GM12878 (cell line): ENCODE results near the gene ASAP2. TPM values are rescaled to one million over a fixed set of nuclear protein-coding genes. Genes with fewer than 3 reads are reported as not detected.

ENCODE experiments used
- ATAC-seq: fragments of 200-7000 bp; cut with Tn5 transposase; 3 replicates; pipeline ENCODE4 v1.9.1; 2020; ENCODE audit warnings: mild to moderate bottlenecking, moderate library complexity
- BruUV-seq: library from RNA; stranded (reverse); fragments of 400-500 nt; replicated peaks from 2 replicates; lab custom pipeline; 2021; lab: Mats Ljungman, UMichigan
- CTCF ChIA-PET: fragments of 300-600 bp; sonication (Branson Sonifier 250); formaldehyde crosslinking; extraction: SDS; loops from one replicate; lab custom pipeline; 2021; ENCODE audit warnings: inconsistent platforms; lab: Yijun Ruan, JAX
- POLR2A ChIA-PET: fragments of 350-600 bp; formaldehyde crosslinking; extraction: SDS; loops from one replicate; lab custom pipeline; 2021; ENCODE audit warnings: inconsistent platforms; lab: Charles Lee
- RAD21 ChIA-PET: fragments of 300-600 bp; sonication (Branson Sonifier 250); formaldehyde crosslinking; loops from one replicate; lab custom pipeline; 2023; ENCODE audit warnings: antibody characterized with exemption; ENCODE audit not compliant: unreplicated experiment; lab: Charles Lee
- SMC1A ChIA-PET: fragments of 300-600 bp; sonication (Branson Sonifier 250); formaldehyde crosslinking; loops from one replicate; lab custom pipeline; 2023; ENCODE audit not compliant: unreplicated experiment, uncharacterized antibody; lab: Charles Lee
- DNase-seq: peaks from one replicate; pipeline ENCODE4 v3.0.0-alpha.2; 2011; ENCODE audit warnings: low read depth, low spot score
- FAIRE-seq: peaks from 3 replicates; lab custom pipeline; 2011; peaks lifted over from hg19 to GRCh38; lab: Jason Lieb, UNC
- H2AFZ ChIP-seq: 2 replicates; pipeline ENCODE4 v1.6.0; 2011; ENCODE audit warnings: low read depth, low read length, control low read depth; ENCODE audit not compliant: control insufficient read depth
- H3K27ac ChIP-seq: 2 replicates; pipeline ENCODE4 v1.5.1; 2011; ENCODE audit warnings: control low read depth; ENCODE audit not compliant: control insufficient read depth, insufficient read depth
- H3K27me3 ChIP-seq, 2 experiments: replicated peaks in 1 of 2; 2 replicates each; pipeline versions ENCODE4 v1.6.0 to v1.6.1; 2011; ENCODE audit warnings: low read length in 1 of 2; ENCODE audit not compliant: control insufficient read depth in 2 of 2, insufficient read depth in 2 of 2
- H3K36me3 ChIP-seq, 2 experiments: 2 replicates each; pipeline ENCODE4 v1.5.1; 2011; ENCODE audit warnings: low read length in 1 of 2; ENCODE audit not compliant: control insufficient read depth in 2 of 2, insufficient read depth in 2 of 2
- H3K4me1 ChIP-seq: 2 replicates; pipeline ENCODE4 v1.6.1; 2011; ENCODE audit warnings: mild to moderate bottlenecking, low read length, moderate library complexity, mixed read lengths; ENCODE audit not compliant: control insufficient read depth, insufficient read depth
- H3K4me2 ChIP-seq: 2 replicates; pipeline ENCODE4 v1.6.0; 2011; ENCODE audit warnings: control low read depth; ENCODE audit not compliant: control insufficient read depth, insufficient read depth
- H3K4me3 ChIP-seq: fragments of 200-600 bp; sonication (generic); 2 replicates; pipeline ENCODE4 v1.5.1; 2016
- H3K79me2 ChIP-seq: 2 replicates; pipeline ENCODE4 v1.6.0; 2011; ENCODE audit warnings: low read length; ENCODE audit not compliant: control insufficient read depth, insufficient read depth
- H3K9ac ChIP-seq: 2 replicates; pipeline ENCODE4 v1.8.0; 2011; ENCODE audit warnings: low read length, control low read depth, mixed read lengths; ENCODE audit not compliant: control insufficient read depth, insufficient read depth
- H3K9me3 ChIP-seq: replicated peaks from 3 replicates; pipeline ENCODE4 v1.5.1; 2011; ENCODE audit warnings: mild to moderate bottlenecking, low read length; ENCODE audit not compliant: control insufficient read depth, insufficient read depth
- H4K20me1 ChIP-seq: 2 replicates; pipeline ENCODE4 v1.6.0; 2011; ENCODE audit not compliant: control insufficient read depth, insufficient read depth
- BRCA1 ChIP-seq: IDR thresholded peaks from 2 replicates; pipeline ENCODE4 v1.6.1; 2011; ENCODE audit warnings: low read depth, low read length, improper control_type of control experiment
- HDGF ChIP-seq: fragments of 450-650 bp; IDR thresholded peaks from 2 replicates; pipeline ENCODE4 v1.6.1; 2016; ENCODE audit warnings: antibody characterized with exemption
- LARP7 ChIP-seq: fragments of 450-650 bp; IDR thresholded peaks from 2 replicates; pipeline ENCODE4 v1.6.1; 2017; ENCODE audit warnings: mild to moderate bottlenecking
- NFYA ChIP-seq: IDR thresholded peaks from 2 replicates; pipeline ENCODE4 v1.6.1; 2011; ENCODE audit warnings: low read depth, mild to moderate bottlenecking, low read length, improper control_type of control experiment, borderline replicate concordance
- SMAD5 ChIP-seq: IDR thresholded peaks from 2 replicates; pipeline ENCODE4 v1.6.1; 2016; ENCODE audit warnings: antibody characterized with exemption, low read depth
- WGBS: methylation state at CpG from one replicate; pipeline ENCODE4 v1.1.6; 2016; ENCODE audit warnings: low lambda C conversion rate; ENCODE audit not compliant: insufficient replicate concordance, insufficient coverage; ENCODE audit errors: missing lambda C conversion rate; 5-methylcytosine and 5-hydroxymethylcytosine counted together
- in situ Hi-C: fragments of 300-500 bp; cut with MboI; formaldehyde crosslinking; loops from 9 replicates; pipeline ENCODE4 v1.14.3; 2018; ENCODE audit warnings: mixed read lengths
- intact Hi-C: fragments of 100-400 bp; cut with micrococcal nuclease; formaldehyde crosslinking; loops from one replicate; pipeline ENCODE4 v1.14.2; 2022; ENCODE audit not compliant: unreplicated experiment
- polyA plus RNA-seq, 11 experiments: library from polyadenylated mRNA; depleted of rRNA in 4 of 11; unstranded in 6 of 11; stranded (reverse) in 5 of 11; fragments of >200 nt; fragmentation: Nextera tagmentation in 4 of 11; fragmentation: Illumina TruSeq in 1 of 11; extraction: Ambion mirVana in 4 of 11; extraction: Trizol in 1 of 11; gene quantifications; 1 replicate in 1 of 11; 2 replicates in 10 of 11; pipeline versions ENCODE4 v1.2.1 to v1.2.3, GENCODE V29; 2011 to 2016; ENCODE audit warnings: inconsistent platforms in 2 of 11, missing spikeins in 2 of 11, low read depth in 1 of 11
- total RNA-seq, 4 experiments: library from RNA; depleted of rRNA in 3 of 4; stranded (reverse); fragments of >200 nt in 3 of 4; fragmentation: Illumina TruSeq in 1 of 4; extraction: Trizol in 1 of 4; gene quantifications; 2 replicates each; pipeline versions ENCODE4 v1.2.1 to v1.2.3, GENCODE V29; 2013 to 2021
- TF ChIP-seq, protein P1 (sequence below): fragments of 450-650 bp; IDR thresholded peaks from 2 replicates; pipeline ENCODE4 v1.6.1; 2017; ENCODE audit warnings: mild to moderate bottlenecking
- TF ChIP-seq, protein P2 (sequence below): IDR thresholded peaks from 2 replicates; pipeline ENCODE4 v1.6.1; 2012; ENCODE audit warnings: low read depth, low read length, improper control_type of control experiment

ASAP2 gene
- total and polyA plus RNA-seq, 10 of the 15 experiments (the other 5 are each of a cell fraction or from before 2014, with no cell fraction given): 0.05 to 0.27 (median 0.07) TPM; not detected in 4

DNA sequence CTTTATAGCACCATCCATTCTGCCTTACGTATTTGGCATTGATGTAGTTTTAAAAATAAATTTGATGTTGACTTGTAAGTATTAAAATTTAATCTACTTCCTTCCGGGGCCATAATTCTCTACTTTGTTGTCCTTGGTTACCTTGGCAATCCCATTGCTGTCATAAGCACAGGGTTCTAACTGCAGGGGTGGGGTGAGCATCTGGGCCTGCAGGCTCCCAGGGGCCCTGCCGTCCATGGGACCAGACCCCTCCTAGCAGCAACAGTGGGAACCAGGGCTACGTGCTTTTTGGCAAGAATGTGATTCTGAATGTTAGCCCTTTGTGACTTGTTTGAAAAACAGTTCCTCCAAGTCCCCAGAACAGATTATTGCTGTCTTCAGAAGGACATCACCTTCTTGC lies 4.9 kb downstream of the ASAP2 start:
- H2AFZ ChIP-seq: no peak overlapping the region
- no peak overlapping the region for H3K4me2 ChIP-seq
- BruUV-seq: no TSS peak
- in situ Hi-C loops (no loop called here), intact Hi-C loops (no loop called here)
- FAIRE-seq (no peak), DNase-seq (no peak), ATAC-seq (no peak)
- H3K4me3 ChIP-seq: no peak overlapping the region
- POLR2A ChIA-PET: no interaction called here
- no peaks in the 10 kb centered on the region for H3K36me3 ChIP-seq
- RAD21 ChIA-PET: no interaction called here
- no peaks in the 10 kb centered on the region for H4K20me1 ChIP-seq
- H3K27ac ChIP-seq: no peak overlapping the region
- no peak overlapping the region for H3K9ac ChIP-seq
- no peaks in the 10 kb centered on the region for H3K79me2 ChIP-seq
- CTCF ChIA-PET: no interaction called here
- SMC1A ChIA-PET: no interaction called here
- H3K4me1 ChIP-seq: no peaks in the 10 kb centered on the region
- H3K9me3 ChIP-seq: no peaks in the 10 kb centered on the region
- 27% methylated on average over 4 of the region's 4 CpGs for WGBS
- peaks cover 4 to 10% of the 10 kb centered on the region in 2 experiments; a peak in 3 of 4 replicates for H3K27me3 ChIP-seq
- no peak for TF ChIP-seq BRCA1
- no peak for TF ChIP-seq HDGF
- TF ChIP-seq LARP7: no peak
- no peak for TF ChIP-seq SMAD5
- TF ChIP-seq, protein P1, sequence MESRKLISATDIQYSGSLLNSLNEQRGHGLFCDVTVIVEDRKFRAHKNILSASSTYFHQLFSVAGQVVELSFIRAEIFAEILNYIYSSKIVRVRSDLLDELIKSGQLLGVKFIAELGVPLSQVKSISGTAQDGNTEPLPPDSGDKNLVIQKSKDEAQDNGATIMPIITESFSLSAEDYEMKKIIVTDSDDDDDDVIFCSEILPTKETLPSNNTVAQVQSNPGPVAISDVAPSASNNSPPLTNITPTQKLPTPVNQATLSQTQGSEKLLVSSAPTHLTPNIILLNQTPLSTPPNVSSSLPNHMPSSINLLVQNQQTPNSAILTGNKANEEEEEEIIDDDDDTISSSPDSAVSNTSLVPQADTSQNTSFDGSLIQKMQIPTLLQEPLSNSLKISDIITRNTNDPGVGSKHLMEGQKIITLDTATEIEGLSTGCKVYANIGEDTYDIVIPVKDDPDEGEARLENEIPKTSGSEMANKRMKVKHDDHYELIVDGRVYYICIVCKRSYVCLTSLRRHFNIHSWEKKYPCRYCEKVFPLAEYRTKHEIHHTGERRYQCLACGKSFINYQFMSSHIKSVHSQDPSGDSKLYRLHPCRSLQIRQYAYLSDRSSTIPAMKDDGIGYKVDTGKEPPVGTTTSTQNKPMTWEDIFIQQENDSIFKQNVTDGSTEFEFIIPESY: no peak
- TF ChIP-seq, protein P2, sequence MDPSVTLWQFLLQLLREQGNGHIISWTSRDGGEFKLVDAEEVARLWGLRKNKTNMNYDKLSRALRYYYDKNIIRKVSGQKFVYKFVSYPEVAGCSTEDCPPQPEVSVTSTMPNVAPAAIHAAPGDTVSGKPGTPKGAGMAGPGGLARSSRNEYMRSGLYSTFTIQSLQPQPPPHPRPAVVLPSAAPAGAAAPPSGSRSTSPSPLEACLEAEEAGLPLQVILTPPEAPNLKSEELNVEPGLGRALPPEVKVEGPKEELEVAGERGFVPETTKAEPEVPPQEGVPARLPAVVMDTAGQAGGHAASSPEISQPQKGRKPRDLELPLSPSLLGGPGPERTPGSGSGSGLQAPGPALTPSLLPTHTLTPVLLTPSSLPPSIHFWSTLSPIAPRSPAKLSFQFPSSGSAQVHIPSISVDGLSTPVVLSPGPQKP: no peak
- TF ChIP-seq NFYA: no peak
- TF ChIP-seq, all 136 proteins: peak for 0
